Hypothalamus (tissue), 51 donors: ENCODE measurements around the gene USP17L5.
"Not testable (repeated sequence)": the region's sequence is repeated elsewhere in the genome, so short reads cannot be mapped to it uniquely, and the experiment has no call there.

Experiments
- DNase-seq, 51 donors: peaks; one replicate each; lab custom pipeline; 2025; lab: John Stamatoyannopoulos, UW

USP17L5 gene

GRCh38 chr4:9339103-9339502 is at the start of gene USP17L5:
Gene USP17L5 (plus strand): TSS chr4:9339403. CDS start chr4:9339403, 0 bp downstream.
- DNase-seq = not testable (repeated sequence)

- not testable (repeated sequence) for DNase-seq
Measured at GRCh38 chr4:9324191-9324590, 15.0 kb upstream of the USP17L5 start.

- DNase-seq = not testable (repeated sequence)
Measured at GRCh38 chr4:9324865-9325264, 14.3 kb upstream of the USP17L5 start, which contains the start of gene USP17L24. Gene USP17L24 (plus strand): TSS chr4:9325165. CDS start chr4:9325165, 0 bp downstream.

GRCh38 chr4:9329611-9330010 is 9.6 kb upstream of the USP17L5 start, which contains the start of gene USP17L25:
Gene USP17L25 (plus strand): TSS chr4:9329911. CDS start chr4:9329911, 0 bp downstream.
- not testable (repeated sequence) for DNase-seq

- not testable (repeated sequence) for DNase-seq
Measured at GRCh38 chr4:9334358-9334757, 4.8 kb upstream of the USP17L5 start, which contains the start of gene USP17L26. Gene USP17L26 (plus strand): TSS chr4:9334658. CDS start chr4:9334658, 0 bp downstream.

- not testable (repeated sequence) for DNase-seq
Measured at GRCh38 chr4:9343848-9344247, 4.6 kb downstream of the USP17L5 start, which contains the start of gene USP17L27. Gene USP17L27 (plus strand): TSS chr4:9344148. CDS start chr4:9344148, 0 bp downstream.

- DNase-seq = not testable (repeated sequence)
Measured at GRCh38 chr4:9348593-9348992, 9.4 kb downstream of the USP17L5 start, which contains the start of gene USP17L28. Gene USP17L28 (plus strand): TSS chr4:9348893. CDS start chr4:9348893, 0 bp downstream.

GRCh38 chr4:9350866-9351265 is 11.7 kb downstream of the USP17L5 start:
- not testable (repeated sequence) for DNase-seq

GRCh38 chr4:9353338-9353737 is 14.1 kb downstream of the USP17L5 start, which contains the start of gene USP17L29:
Gene USP17L29 (plus strand): TSS chr4:9353638. CDS start chr4:9353638, 0 bp downstream.
- DNase-seq = not testable (repeated sequence)

GRCh38 chr4:9362829-9363228 is 23.6 kb downstream of the USP17L5 start, which contains the start of gene USP17L30:
Gene USP17L30 (plus strand): TSS chr4:9363129. CDS start chr4:9363129, 0 bp downstream.
- DNase-seq = not testable (repeated sequence)

- DNase-seq = not testable (repeated sequence)
Measured at GRCh38 chr4:9379881-9380280, 40.7 kb downstream of the USP17L5 start.

- peak in 6 of 51 donors; percentile 1 to 37 (median 14) for DNase-seq
Measured at GRCh38 chr4:9381012-9381534, 41.9 kb downstream of the USP17L5 start.

- DNase-seq = no peak
Measured at GRCh38 chr4:9384126-9384525, 44.9 kb downstream of the USP17L5 start.

- not testable (repeated sequence) for DNase-seq
Measured at GRCh38 chr4:9389001-9389400, 49.8 kb downstream of the USP17L5 start.
